Measurements from ENCODE around the gene TANK. TPM values are rescaled to one million over a fixed set of nuclear protein-coding genes. Genes with fewer than 3 reads are reported as not detected.
"Not testable (repeated sequence)": the region's sequence is repeated elsewhere in the genome, so short reads cannot be mapped to it uniquely, and the experiment has no call there.

Gene TANK
- total RNA-seq, 1 experiment from 2014 or later: 85.4 TPM

GRCh38 chr2:161239326-161240109 is 79.3 kb downstream of the TANK start:
- no peak for TF ChIP-seq CTCF (IDR thresholded peaks at IDR 0.05; ENCODE audit: unreplicated experiment)
- CTCF ChIA-PET: no interaction called here
- intact Hi-C loops (cut with micrococcal nuclease; ENCODE audit: unreplicated experiment): no loop called here
- H3K4me1 Mint-ChIP-seq (ENCODE audit: low read depth, unreplicated experiment): no peaks in the 10 kb centered on the region
- no peak overlapping the region for H3K27ac Mint-ChIP-seq (ENCODE audit: unreplicated experiment)
- H3K9me3 Mint-ChIP-seq (ENCODE audit: low read depth, unreplicated experiment): no peaks in the 10 kb centered on the region
- no TSS peak for BruUV-seq (replicated peaks)
- peak overlapping the region; percentile 78 for H3K4me3 Mint-ChIP-seq (ENCODE audit: low read depth, unreplicated experiment)
- no peaks in the 10 kb centered on the region for H3K27me3 Mint-ChIP-seq (ENCODE audit: unreplicated experiment)
- peaks cover 27% of the 10 kb centered on the region for H3K36me3 Mint-ChIP-seq (ENCODE audit: insufficient read depth, unreplicated experiment)
- DNase-seq: no peak

DNA sequence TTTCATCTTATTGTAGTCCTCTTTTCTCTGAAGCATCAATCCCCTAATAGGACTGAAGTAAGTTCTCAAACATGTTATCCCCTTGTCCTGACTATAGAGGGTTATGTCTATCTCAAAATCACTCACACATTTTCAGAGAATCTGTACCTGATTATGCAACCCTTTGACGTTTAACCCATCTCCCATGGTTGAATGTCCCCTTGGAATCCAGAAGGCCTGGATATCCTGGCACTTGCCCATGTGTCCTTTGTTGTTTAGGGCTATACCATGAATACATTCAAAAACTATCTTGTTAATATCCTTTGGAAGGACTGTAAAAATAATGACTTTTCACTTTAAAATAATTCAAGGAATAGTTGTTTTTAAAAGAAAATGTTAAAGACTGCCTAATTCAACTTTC is 81.7 kb downstream of the TANK start:
- CTCF ChIA-PET: no interaction called here
- Mint-ChIP-seq H3K9me3 (ENCODE audit: low read depth, unreplicated experiment) (no peaks in the 10 kb centered on the region), H3K4me3 (ENCODE audit: low read depth, unreplicated experiment) (no peak overlapping the region), H3K36me3 (ENCODE audit: insufficient read depth, unreplicated experiment) (peaks cover 26% of the 10 kb centered on the region), H3K27me3 (ENCODE audit: unreplicated experiment) (peaks cover 2% of the 10 kb centered on the region), H3K27ac (ENCODE audit: unreplicated experiment) (no peak overlapping the region), H3K4me1 (ENCODE audit: low read depth, unreplicated experiment) (no peaks in the 10 kb centered on the region)
- BruUV-seq (replicated peaks): no TSS peak
- no peak for TF ChIP-seq CTCF (IDR thresholded peaks at IDR 0.05; ENCODE audit: unreplicated experiment)
- DNase-seq: no peak
- intact Hi-C loops (cut with micrococcal nuclease; ENCODE audit: unreplicated experiment): no loop called here

DNA sequence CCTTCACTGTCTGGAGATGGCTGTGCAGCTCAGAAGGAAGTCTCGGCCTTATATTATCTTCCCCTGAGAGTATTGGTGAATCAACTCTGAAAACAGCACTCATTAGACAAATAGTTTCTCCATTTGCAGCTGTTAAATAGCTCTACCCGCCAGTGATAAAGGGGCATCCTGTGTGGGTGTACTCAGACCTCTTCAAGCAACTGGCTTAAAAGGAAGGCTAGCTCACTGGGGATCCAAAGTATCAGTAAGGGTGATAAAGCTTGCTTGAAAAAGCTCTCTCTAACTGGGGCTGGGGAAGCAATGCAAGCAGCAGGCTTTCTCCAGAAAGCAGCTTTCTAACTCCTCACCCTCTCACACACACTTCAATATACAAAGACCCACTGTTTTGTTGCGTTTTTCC is 83.1 kb downstream of the TANK start:
- no peak for TF ChIP-seq CTCF (IDR thresholded peaks at IDR 0.05; ENCODE audit: unreplicated experiment)
- Mint-ChIP-seq H3K4me3 (ENCODE audit: low read depth, unreplicated experiment) (no peak overlapping the region), H3K27ac (ENCODE audit: unreplicated experiment) (no peak overlapping the region)

GRCh38 chr2:161243905-161244304 is 83.7 kb downstream of the TANK start:
- no peak overlapping the region for H3K27ac Mint-ChIP-seq (ENCODE audit: unreplicated experiment)
- H3K9me3 Mint-ChIP-seq (ENCODE audit: low read depth, unreplicated experiment): no peaks in the 10 kb centered on the region
- TF ChIP-seq CTCF (IDR thresholded peaks at IDR 0.05; ENCODE audit: unreplicated experiment): no peak
- H3K36me3 Mint-ChIP-seq (ENCODE audit: insufficient read depth, unreplicated experiment): peaks cover 8% of the 10 kb centered on the region
- H3K4me1 Mint-ChIP-seq (ENCODE audit: low read depth, unreplicated experiment): no peaks in the 10 kb centered on the region
- intact Hi-C loops (cut with micrococcal nuclease; ENCODE audit: unreplicated experiment): no loop called here
- BruUV-seq (replicated peaks): no TSS peak
- H3K27me3 Mint-ChIP-seq (ENCODE audit: unreplicated experiment): peaks cover 10% of the 10 kb centered on the region
- CTCF ChIA-PET: no interaction called here
- no peak for DNase-seq
- H3K4me3 Mint-ChIP-seq (ENCODE audit: low read depth, unreplicated experiment): no peak overlapping the region

More for the DNA sequence above, 83.1 kb downstream of the TANK start:
- intact Hi-C loops (cut with micrococcal nuclease; ENCODE audit: unreplicated experiment): no loop called here
- no peak for DNase-seq
- CTCF ChIA-PET: interaction anchor here (0.7 kb wide), 1 partner anchor 23 kb away, joined by 3 read pairs; no protein-coding TSS in a partner anchor
- Mint-ChIP-seq H3K4me1 (ENCODE audit: low read depth, unreplicated experiment) (no peaks in the 10 kb centered on the region), H3K9me3 (ENCODE audit: low read depth, unreplicated experiment) (no peaks in the 10 kb centered on the region), H3K27me3 (ENCODE audit: unreplicated experiment) (peaks cover 10% of the 10 kb centered on the region), H3K36me3 (ENCODE audit: insufficient read depth, unreplicated experiment) (peaks cover 14% of the 10 kb centered on the region)
- BruUV-seq (replicated peaks): no TSS peak

- CTCF ChIA-PET; H3K27ac Mint-ChIP-seq (ENCODE audit: unreplicated experiment); H3K4me1 Mint-ChIP-seq (ENCODE audit: low read depth, unreplicated experiment); DNase-seq; intact Hi-C loops (cut with micrococcal nuclease; ENCODE audit: unreplicated experiment); BruUV-seq (replicated peaks); H3K27me3 Mint-ChIP-seq (ENCODE audit: unreplicated experiment); H3K9me3 Mint-ChIP-seq (ENCODE audit: low read depth, unreplicated experiment); H3K36me3 Mint-ChIP-seq (ENCODE audit: insufficient read depth, unreplicated experiment); H3K4me3 Mint-ChIP-seq (ENCODE audit: low read depth, unreplicated experiment): not testable (repeated sequence)
Observed at GRCh38 chr2:161244387-161245260, 84.4 kb downstream of the TANK start.

Data from Calu3 (cell line).